Panc1 (cell line): ENCODE measurements around the gene MYH10.

ENCODE experiments used
- SIN3A ChIP-seq: IDR thresholded peaks from 2 replicates; pipeline ENCODE4 v1.6.1; 2012; ENCODE audit warnings: low read depth, mild to moderate bottlenecking, low read length, moderate library complexity, borderline replicate concordance; ENCODE audit not compliant: insufficient read depth
- TF ChIP-seq, protein P1 (sequence below), 2 experiments: IDR thresholded peaks; 2 replicates each; pipeline ENCODE4 v1.6.1; 2011 to 2012; ENCODE audit warnings: low read depth in 2 of 2, control low read depth in 1 of 2, low read length in 1 of 2, mild to moderate bottlenecking in 1 of 2, moderate library complexity in 1 of 2; ENCODE audit not compliant: insufficient read depth in 1 of 2

DNA sequence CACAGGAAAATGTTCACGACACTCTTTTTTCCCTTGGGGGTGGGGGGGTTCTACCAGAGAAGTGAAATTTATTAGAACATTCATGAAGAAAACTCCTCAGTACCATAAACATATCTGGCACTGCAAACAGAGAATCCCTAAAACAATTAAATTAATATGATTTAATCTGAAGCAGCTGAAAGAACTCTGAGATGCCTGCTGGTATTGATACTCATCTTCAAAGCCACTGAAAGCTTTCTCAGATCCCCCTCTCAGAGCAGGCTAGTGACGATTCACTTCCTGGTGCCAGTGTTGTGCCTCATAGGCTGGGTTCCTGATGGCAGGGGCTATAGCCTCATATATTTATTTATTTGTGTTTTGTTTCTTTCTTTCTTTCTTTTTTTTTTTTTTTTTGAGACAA is 52.7 kb downstream of the MYH10 start:
- no peak for TF ChIP-seq SIN3A
- TF ChIP-seq, protein P1, sequence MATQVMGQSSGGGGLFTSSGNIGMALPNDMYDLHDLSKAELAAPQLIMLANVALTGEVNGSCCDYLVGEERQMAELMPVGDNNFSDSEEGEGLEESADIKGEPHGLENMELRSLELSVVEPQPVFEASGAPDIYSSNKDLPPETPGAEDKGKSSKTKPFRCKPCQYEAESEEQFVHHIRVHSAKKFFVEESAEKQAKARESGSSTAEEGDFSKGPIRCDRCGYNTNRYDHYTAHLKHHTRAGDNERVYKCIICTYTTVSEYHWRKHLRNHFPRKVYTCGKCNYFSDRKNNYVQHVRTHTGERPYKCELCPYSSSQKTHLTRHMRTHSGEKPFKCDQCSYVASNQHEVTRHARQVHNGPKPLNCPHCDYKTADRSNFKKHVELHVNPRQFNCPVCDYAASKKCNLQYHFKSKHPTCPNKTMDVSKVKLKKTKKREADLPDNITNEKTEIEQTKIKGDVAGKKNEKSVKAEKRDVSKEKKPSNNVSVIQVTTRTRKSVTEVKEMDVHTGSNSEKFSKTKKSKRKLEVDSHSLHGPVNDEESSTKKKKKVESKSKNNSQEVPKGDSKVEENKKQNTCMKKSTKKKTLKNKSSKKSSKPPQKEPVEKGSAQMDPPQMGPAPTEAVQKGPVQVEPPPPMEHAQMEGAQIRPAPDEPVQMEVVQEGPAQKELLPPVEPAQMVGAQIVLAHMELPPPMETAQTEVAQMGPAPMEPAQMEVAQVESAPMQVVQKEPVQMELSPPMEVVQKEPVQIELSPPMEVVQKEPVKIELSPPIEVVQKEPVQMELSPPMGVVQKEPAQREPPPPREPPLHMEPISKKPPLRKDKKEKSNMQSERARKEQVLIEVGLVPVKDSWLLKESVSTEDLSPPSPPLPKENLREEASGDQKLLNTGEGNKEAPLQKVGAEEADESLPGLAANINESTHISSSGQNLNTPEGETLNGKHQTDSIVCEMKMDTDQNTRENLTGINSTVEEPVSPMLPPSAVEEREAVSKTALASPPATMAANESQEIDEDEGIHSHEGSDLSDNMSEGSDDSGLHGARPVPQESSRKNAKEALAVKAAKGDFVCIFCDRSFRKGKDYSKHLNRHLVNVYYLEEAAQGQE (IDR thresholded peaks at IDR 0.05; ENCODE audit: insufficient read depth in 1 of 2, low read depth in 2 of 2, low read length in 1 of 2): no peak
